MM.1S (cell line): ENCODE results near the gene EXOC8.

Experiments used
- CTCF ChIP-seq: fragments of 300-600 bp; sonication (generic); IDR thresholded peaks from 2 replicates; pipeline ENCODE4 v1.5.1; 2016; ENCODE audit warnings: antibody characterized with exemption, low read length, mixed read lengths
- EZH2phosphoT487 ChIP-seq: fragments of 300-600 bp; sonication (generic); IDR thresholded peaks from 2 replicates; pipeline ENCODE4 v1.6.1; 2018; ENCODE audit warnings: antibody characterized with exemption, low read length

GRCh38 chr1:231386466-231386865, 48.8 kb upstream of the EXOC8 start:
- TF ChIP-seq EZH2phosphoT487 (no peak), CTCF (no peak)
